GM12875 (cell line): ENCODE data around the gene EPHX1.

Experiments
- H3K4me3 ChIP-seq: one replicate; pipeline ENCODE4 v1.5.1; 2011; ENCODE audit warnings: low read depth, low read length, control low read depth
- TF ChIP-seq, protein P1 (sequence below): IDR thresholded peaks from 2 replicates; pipeline ENCODE4 v1.5.1; 2011; ENCODE audit warnings: low read depth, mild to moderate bottlenecking, control low read depth, inconsistent platforms, low read length, moderate library complexity, borderline replicate concordance; ENCODE audit not compliant: insufficient read depth

The EPHX1 gene

DNA sequence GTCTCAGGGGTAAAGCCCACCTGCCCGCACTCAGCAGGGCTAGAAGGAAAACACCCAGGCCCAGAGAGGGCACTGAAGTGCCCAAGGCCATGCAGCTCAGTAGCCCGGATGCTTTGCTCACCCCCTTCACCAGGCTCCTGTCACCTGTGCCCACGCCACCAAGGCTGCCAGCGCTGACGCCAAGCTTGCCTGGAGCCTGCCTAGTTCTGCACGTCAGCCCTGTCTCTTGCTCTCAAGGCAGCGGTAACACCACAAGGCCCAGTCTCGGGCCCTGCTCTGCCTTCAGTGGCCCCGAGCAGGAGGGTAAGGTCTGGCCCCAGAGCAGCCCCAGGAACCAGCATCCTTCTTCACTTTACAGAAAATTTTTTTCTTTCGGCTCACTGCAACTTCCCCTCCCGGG is 64.5 kb downstream of the EPHX1 start:
- TF ChIP-seq, protein P1, sequence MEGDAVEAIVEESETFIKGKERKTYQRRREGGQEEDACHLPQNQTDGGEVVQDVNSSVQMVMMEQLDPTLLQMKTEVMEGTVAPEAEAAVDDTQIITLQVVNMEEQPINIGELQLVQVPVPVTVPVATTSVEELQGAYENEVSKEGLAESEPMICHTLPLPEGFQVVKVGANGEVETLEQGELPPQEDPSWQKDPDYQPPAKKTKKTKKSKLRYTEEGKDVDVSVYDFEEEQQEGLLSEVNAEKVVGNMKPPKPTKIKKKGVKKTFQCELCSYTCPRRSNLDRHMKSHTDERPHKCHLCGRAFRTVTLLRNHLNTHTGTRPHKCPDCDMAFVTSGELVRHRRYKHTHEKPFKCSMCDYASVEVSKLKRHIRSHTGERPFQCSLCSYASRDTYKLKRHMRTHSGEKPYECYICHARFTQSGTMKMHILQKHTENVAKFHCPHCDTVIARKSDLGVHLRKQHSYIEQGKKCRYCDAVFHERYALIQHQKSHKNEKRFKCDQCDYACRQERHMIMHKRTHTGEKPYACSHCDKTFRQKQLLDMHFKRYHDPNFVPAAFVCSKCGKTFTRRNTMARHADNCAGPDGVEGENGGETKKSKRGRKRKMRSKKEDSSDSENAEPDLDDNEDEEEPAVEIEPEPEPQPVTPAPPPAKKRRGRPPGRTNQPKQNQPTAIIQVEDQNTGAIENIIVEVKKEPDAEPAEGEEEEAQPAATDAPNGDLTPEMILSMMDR: no peak
- no peak overlapping the region for H3K4me3 ChIP-seq

- TF ChIP-seq, protein P1: no peak
- H3K4me3 ChIP-seq: no peak overlapping the region
These were observed 65.3 kb downstream of the EPHX1 start for GRCh38 chr1:225875044-225875815.

GRCh38 chr1:225876900-225877510 is 67.1 kb downstream of the EPHX1 start:
- TF ChIP-seq, protein P1: no peak
- no peak overlapping the region for H3K4me3 ChIP-seq

DNA sequence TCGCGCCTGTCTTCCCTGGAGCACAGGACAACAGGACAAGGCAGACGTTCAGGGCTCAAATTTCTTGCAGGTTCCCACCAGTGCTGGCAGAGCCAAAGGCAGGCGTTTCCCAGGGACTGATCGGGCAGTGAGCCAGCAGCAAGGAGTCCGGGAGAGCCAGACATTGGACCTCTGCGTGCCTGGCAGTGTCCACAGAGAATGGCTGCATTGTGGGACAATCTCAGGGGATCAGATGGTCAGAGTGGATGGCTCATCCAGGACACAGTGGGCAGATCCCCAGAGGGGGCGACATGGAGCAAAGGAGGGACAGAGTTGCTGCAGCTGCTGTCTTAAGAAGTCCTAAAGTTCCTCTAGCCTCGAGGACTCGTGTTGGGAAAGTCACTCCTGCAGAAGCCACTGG is 67.7 kb downstream of the EPHX1 start:
- H3K4me3 ChIP-seq: no peak overlapping the region
- TF ChIP-seq, protein P1: peak; percentile 57

GRCh38 chr1:225878282-225878681 is 68.4 kb downstream of the EPHX1 start:
- TF ChIP-seq, protein P1: no peak
- H3K4me3 ChIP-seq: no peak overlapping the region

GRCh38 chr1:225879521-225880221 is 69.7 kb downstream of the EPHX1 start:
- TF ChIP-seq, protein P1: no peak
- no peak overlapping the region for H3K4me3 ChIP-seq

DNA sequence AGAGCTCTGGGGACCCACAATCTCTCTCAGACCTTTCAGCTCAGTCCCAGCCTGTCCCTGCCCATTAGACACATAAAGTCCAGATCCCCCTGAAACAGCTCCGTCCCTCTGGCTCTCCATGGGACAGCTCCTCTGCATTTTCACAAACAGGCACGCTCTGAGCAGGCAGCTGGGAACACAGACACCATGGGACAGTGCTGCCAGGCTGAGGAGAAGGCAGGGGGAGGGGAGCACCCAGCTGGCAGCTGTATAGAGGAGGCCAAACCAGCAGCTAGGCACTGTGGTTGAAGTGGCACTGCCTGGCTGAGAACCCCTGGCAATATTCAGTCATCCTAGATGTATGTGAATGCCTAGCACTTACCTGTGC is 70.3 kb downstream of the EPHX1 start:
- H3K4me3 ChIP-seq: no peak overlapping the region
- TF ChIP-seq, protein P1: no peak
